ENCODE data around the gene GPR152. TPM values are rescaled to one million over a fixed set of nuclear protein-coding genes. Genes with fewer than 3 reads are reported as not detected.

GPR152 gene
- total RNA-seq, 1 experiment from 2014 or later = not detected

DNA sequence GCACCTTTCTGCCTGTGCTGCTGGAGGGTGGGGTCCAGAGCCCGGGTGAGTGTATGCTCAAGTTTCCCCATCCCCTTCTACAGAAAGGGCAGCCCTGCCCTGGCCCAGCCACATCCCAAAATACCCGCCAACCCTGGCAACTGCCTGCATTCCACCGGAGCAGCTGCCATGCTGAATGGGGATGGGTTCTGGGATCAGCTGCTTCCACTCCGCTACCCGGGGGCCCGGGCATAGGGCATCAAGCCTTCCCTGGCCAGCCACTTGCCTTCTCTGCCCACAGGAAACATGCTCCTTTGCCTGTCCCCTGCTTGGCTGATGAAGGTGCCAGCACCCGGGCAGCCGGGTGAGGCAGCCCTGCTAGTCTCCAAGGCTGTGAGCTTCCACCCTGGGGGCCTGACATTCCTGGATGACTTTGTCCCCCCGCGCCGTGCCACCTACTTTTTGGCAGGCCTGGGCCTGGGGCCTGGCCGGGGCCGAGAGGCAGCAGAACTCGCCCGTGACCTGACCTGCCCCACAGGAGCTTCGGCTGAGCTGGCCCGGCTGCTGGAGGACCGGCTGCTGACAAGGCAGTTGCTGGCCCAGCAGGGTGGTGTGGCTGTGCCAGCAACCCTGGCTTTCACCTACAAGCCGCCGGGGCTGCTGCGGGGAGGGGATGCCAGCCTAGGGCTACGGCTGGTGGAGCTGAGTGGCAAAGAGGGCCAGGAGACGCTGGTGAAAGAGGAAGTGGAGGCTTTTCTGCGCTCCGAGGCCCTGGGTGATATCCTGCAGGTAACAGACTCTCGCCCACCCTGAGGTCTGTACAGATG is 33.9 kb downstream of the GPR152 start:
- TF ChIP-seq, protein P1, sequence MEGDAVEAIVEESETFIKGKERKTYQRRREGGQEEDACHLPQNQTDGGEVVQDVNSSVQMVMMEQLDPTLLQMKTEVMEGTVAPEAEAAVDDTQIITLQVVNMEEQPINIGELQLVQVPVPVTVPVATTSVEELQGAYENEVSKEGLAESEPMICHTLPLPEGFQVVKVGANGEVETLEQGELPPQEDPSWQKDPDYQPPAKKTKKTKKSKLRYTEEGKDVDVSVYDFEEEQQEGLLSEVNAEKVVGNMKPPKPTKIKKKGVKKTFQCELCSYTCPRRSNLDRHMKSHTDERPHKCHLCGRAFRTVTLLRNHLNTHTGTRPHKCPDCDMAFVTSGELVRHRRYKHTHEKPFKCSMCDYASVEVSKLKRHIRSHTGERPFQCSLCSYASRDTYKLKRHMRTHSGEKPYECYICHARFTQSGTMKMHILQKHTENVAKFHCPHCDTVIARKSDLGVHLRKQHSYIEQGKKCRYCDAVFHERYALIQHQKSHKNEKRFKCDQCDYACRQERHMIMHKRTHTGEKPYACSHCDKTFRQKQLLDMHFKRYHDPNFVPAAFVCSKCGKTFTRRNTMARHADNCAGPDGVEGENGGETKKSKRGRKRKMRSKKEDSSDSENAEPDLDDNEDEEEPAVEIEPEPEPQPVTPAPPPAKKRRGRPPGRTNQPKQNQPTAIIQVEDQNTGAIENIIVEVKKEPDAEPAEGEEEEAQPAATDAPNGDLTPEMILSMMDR (IDR thresholded peaks at IDR 0.05; ENCODE audit: unreplicated experiment) = no peak
- H3K27me3 Mint-ChIP-seq (ENCODE audit: unreplicated experiment) = peaks cover 26% of the 10 kb centered on the region
- peaks cover 29% of the 10 kb centered on the region for H3K36me3 Mint-ChIP-seq (ENCODE audit: insufficient read depth, unreplicated experiment)
- H3K27ac Mint-ChIP-seq (ENCODE audit: unreplicated experiment) = no peak overlapping the region
- H3K4me3 Mint-ChIP-seq (ENCODE audit: low read depth, unreplicated experiment) = no peak overlapping the region
- peaks cover 26% of the 10 kb centered on the region for H3K4me1 Mint-ChIP-seq (ENCODE audit: low read depth, unreplicated experiment)
- CTCF ChIA-PET = interaction anchor here (0.5 kb wide), 1 partner anchor 42 kb away, joined by 4 read pairs; no protein-coding TSS in a partner anchor
- DNase-seq = no peak
- no peaks in the 10 kb centered on the region for H3K9me3 Mint-ChIP-seq (ENCODE audit: low read depth, unreplicated experiment)
- BruUV-seq (replicated peaks) = no TSS peak
- intact Hi-C loops (cut with micrococcal nuclease; ENCODE audit: unreplicated experiment) = no loop called here

DNA sequence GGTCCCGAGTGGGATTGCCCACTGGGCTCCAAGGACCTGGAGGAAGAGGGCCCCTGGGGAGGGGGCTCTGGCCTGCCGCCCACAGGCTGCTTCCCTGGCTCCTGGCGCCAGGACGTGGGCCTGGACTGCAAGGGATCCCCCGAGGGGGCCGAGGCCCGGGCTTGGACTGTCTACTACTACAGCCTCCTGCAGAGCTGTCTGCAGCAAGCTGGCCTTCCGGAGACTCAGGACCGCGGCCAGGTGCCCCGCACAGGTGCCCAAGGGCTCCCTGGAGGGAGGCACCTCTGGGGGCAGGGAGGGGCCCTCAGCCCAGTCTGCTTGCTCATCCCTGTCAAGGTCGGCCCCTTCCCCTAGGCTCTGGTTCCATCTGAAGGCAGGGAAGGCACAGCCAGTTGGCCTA is 35.1 kb downstream of the GPR152 start:
- peaks cover 17% of the 10 kb centered on the region for H3K4me1 Mint-ChIP-seq (ENCODE audit: low read depth, unreplicated experiment)
- CTCF ChIA-PET = interaction anchor here (0.6 kb wide), 1 partner anchor 44 kb away, joined by 4 read pairs; no protein-coding TSS in a partner anchor
- intact Hi-C loops (cut with micrococcal nuclease; ENCODE audit: unreplicated experiment) = no loop called here
- peaks cover 39% of the 10 kb centered on the region for H3K27me3 Mint-ChIP-seq (ENCODE audit: unreplicated experiment)
- DNase-seq = no peak
- H3K4me3 Mint-ChIP-seq (ENCODE audit: low read depth, unreplicated experiment) = no peak overlapping the region
- H3K27ac Mint-ChIP-seq (ENCODE audit: unreplicated experiment) = no peak overlapping the region
- TF ChIP-seq, protein P1 (IDR thresholded peaks at IDR 0.05; ENCODE audit: unreplicated experiment) = no peak
- no TSS peak for BruUV-seq (replicated peaks)
- peaks cover 21% of the 10 kb centered on the region for H3K36me3 Mint-ChIP-seq (ENCODE audit: insufficient read depth, unreplicated experiment)
- H3K9me3 Mint-ChIP-seq (ENCODE audit: low read depth, unreplicated experiment) = no peaks in the 10 kb centered on the region

DNA sequence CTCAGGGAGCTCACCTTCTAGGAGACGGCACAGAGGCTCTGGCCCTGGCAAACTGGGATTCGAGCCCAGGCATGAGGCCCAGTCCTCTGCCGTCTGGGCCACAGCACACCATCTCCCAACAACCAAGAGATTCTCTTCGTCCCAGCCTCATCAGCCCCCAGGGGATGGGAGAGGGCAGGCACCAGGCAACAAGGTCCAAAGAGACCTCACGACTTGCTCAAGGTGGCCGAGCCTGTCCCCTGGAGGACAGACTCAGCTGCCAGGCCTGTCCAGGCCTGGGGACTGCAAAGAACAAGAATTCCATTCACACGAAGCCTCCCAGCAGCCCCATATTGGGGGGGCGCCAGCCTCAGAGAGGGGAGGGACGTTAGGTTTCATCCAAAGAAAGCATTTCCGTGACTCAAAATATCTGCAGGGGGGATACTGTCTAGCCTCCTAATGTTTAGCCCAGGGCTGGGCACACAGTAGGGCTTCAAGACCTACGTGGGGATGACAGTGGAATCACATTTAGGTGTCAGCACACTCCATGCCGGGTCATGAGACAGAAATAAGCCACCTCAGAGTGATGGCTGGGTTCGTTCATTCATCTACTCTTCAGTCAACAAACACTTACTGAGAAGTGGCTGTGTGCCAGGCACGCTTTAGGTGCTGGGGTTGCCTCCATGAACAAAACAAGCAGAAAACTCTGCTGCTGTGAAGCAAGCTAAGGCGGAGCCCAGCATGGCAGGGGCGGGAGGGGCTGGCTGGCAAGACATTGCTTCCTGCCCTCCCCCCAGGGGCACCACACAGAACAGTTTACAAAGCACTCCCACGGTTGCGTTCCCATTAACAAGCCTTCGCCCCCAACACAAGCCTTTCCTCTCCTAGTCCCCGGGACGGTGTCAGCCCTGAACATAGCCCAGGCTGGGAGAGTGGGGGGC is 35.9 kb downstream of the GPR152 start:
- Mint-ChIP-seq H3K9me3 (ENCODE audit: low read depth, unreplicated experiment) (no peaks in the 10 kb centered on the region), H3K36me3 (ENCODE audit: insufficient read depth, unreplicated experiment) (peaks cover 21% of the 10 kb centered on the region), H3K27me3 (ENCODE audit: unreplicated experiment) (peaks cover 46% of the 10 kb centered on the region), H3K4me1 (ENCODE audit: low read depth, unreplicated experiment) (peaks cover 16% of the 10 kb centered on the region), H3K27ac (ENCODE audit: unreplicated experiment) (no peak overlapping the region), H3K4me3 (ENCODE audit: low read depth, unreplicated experiment) (no peak overlapping the region)
- TF ChIP-seq, protein P1 (IDR thresholded peaks at IDR 0.05; ENCODE audit: unreplicated experiment) = no peak
- intact Hi-C loops (cut with micrococcal nuclease; ENCODE audit: unreplicated experiment) = no loop called here
- DNase-seq = no peak
- no TSS peak for BruUV-seq (replicated peaks)
- CTCF ChIA-PET = interaction anchor here (0.6 kb wide), 1 partner anchor 44 kb away, joined by 4 read pairs; no protein-coding TSS in a partner anchor

DNA sequence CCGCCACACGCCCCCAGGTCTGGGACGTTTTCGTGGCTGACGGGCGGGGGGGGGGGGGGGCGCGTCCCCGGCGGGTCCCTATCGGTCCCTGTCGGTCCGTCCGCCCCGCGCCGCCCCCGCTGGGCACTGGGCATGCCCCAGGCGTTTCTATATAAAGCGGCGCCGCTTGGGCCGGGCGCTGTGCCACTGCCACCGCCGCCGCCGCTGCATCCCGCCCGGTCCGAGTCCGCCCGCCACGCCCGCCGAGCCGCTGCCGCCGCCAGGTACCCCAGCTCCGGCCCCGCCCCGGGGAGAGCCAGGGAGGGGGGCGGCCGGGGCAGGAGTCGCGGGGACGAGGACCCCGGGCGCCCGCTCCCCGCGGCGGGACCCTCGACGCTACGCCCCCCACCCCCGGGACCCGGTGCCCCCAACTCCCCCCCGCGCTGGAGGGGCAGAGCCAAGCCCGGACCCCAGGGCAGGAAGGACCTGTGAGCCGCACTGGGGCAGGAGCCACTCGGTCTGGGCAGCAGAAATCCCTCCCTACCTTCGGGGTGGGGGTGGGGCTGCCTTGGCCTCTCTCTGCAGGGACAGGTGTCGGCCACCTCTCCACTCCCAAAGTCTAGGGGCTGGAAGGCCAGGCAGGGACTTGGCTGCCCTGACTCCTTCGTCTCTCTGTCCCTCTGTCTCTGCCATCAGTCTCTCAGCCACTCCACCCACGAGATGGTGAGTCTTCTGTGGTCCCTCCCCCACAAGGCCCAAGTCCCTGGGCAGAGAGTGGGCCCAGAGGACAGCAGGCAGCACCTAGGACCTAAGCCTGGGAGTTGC is 36.8 kb downstream of the GPR152 start, which contains the start of gene CARNS1:
Gene CARNS1, plus strand, starts transcription at position 178 of the 804 bp plus-strand sequence. Its CDS starts 522 bp downstream, at position 700.
- peaks cover 56% of the 10 kb centered on the region for H3K27me3 Mint-ChIP-seq (ENCODE audit: unreplicated experiment)
- H3K9me3 Mint-ChIP-seq (ENCODE audit: low read depth, unreplicated experiment) = no peaks in the 10 kb centered on the region
- intact Hi-C loops (cut with micrococcal nuclease; ENCODE audit: unreplicated experiment) = no loop called here
- peak within 1 kb of the TSS; percentile 40 for H3K4me3 Mint-ChIP-seq (ENCODE audit: low read depth, unreplicated experiment)
- no peak within 1 kb of the TSS for H3K27ac Mint-ChIP-seq (ENCODE audit: unreplicated experiment)
- BruUV-seq (replicated peaks) = no TSS peak
- H3K36me3 Mint-ChIP-seq (ENCODE audit: insufficient read depth, unreplicated experiment) = peaks cover 13% of the 10 kb centered on the region
- TF ChIP-seq, protein P1 (IDR thresholded peaks at IDR 0.05; ENCODE audit: unreplicated experiment) = no peak
- CTCF ChIA-PET = no interaction called here
- DNase-seq = no peak
- H3K4me1 Mint-ChIP-seq (ENCODE audit: low read depth, unreplicated experiment) = peaks cover 8% of the 10 kb centered on the region
